ENCODE results near the gene ZNF467.

ZNF467 gene

GRCh38 chr7:149741629-149742028 lies 31.8 kb downstream of the ZNF467 start:
- no peak for DNase-seq

- no peak for DNase-seq
These were observed 36.7 kb downstream of the ZNF467 start for GRCh38 chr7:149736478-149737360.

GRCh38 chr7:149735779-149736477 lies 37.5 kb downstream of the ZNF467 start:
- DNase-seq = no peak

GRCh38 chr7:149735181-149735602 lies 38.2 kb downstream of the ZNF467 start:
- DNase-seq = no peak

GRCh38 chr7:149734791-149735075 lies 38.7 kb downstream of the ZNF467 start:
- DNase-seq = no peak

- DNase-seq = no peak
These were observed 39.2 kb downstream of the ZNF467 start for GRCh38 chr7:149733924-149734790.

- no peak for DNase-seq
These were observed 40.1 kb downstream of the ZNF467 start for GRCh38 chr7:149733131-149733923.

- no peak for DNase-seq
These were observed 40.8 kb downstream of the ZNF467 start for GRCh38 chr7:149732611-149733010.

- no peak for DNase-seq
These were observed 41.3 kb downstream of the ZNF467 start for GRCh38 chr7:149732111-149732561.

- no peak for DNase-seq
These were observed 42.0 kb downstream of the ZNF467 start for GRCh38 chr7:149731207-149731955.

GRCh38 chr7:149729983-149730801 lies 43.2 kb downstream of the ZNF467 start:
- DNase-seq = no peak

GRCh38 chr7:149729586-149729982 lies 43.8 kb downstream of the ZNF467 start:
- DNase-seq = no peak

GRCh38 chr7:149728491-149729375 lies 44.7 kb downstream of the ZNF467 start:
- no peak for DNase-seq

- no peak for DNase-seq
These were observed 45.4 kb downstream of the ZNF467 start for GRCh38 chr7:149727899-149728476.

- DNase-seq = no peak
These were observed 46.1 kb downstream of the ZNF467 start for GRCh38 chr7:149727053-149727898.

- no peak for DNase-seq
These were observed 47.5 kb downstream of the ZNF467 start for GRCh38 chr7:149725916-149726315.

GRCh38 chr7:149725426-149725821 lies 48.0 kb downstream of the ZNF467 start:
- no peak for DNase-seq

Measured in NCI-H1417 treated with DMSO at 0.1 percent for 48 hours (cell line).